ENCODE results near the gene STC2. TPM values are rescaled to one million over a fixed set of nuclear protein-coding genes. Genes with fewer than 3 reads are reported as not detected.

STC2 gene
- total RNA-seq, 2 experiments from 2014 or later = not detected

DNA sequence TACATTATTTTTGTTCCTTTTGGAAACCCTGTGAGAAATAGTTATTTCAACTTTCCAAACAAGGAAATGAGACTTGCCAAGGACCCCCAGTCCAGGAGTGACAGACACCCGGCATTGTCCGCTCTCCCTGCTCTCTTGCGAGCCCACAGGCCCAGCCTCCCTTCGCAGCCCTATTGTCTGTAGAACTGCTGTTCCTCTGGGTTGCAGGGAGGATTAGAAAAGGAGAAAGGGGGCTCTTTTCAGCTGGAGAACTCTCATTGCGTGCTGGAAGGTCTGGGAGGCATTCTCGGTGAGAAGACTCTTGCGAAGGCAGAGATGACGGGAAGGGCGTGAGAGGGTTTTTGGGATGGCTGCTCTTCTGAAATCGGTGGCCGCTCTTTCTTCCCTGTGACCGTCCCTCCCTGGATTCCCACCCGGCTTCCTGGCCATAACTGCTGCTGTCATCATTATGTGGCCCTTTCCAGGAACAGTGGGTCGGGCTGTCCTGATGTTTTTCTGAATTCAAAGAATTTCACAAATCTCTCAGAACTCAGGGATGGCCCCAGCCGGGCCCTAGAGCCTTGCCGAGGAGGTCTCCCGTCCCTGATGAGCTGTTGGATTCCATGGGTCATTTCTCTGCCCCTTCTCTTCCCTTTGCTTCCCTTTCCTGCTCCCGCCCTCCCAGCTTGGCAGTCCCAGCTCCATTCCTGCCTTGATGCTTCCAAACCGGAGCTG lies 29.8 kb downstream of the STC2 start:
- intact Hi-C loops (cut with micrococcal nuclease; ENCODE audit: unreplicated experiment) = no loop called here
- Histone ChIP-seq H3K9me2 (ENCODE audit: insufficient read depth, low read length) (no peaks in the 10 kb centered on the region), H3K4me2 (ENCODE audit: low read length) (no peak overlapping the region), H4K20me1 (ENCODE audit: insufficient read depth, low read length) (no peaks in the 10 kb centered on the region), H3K4me3 (ENCODE audit: low read depth, low read length, poor library complexity, severe bottlenecking) (no peak overlapping the region), H3K79me2 (ENCODE audit: insufficient read depth, low read depth, low read length) (no peaks in the 10 kb centered on the region), H3K9me3 (ENCODE audit: low read length) (no peaks in the 10 kb centered on the region), H3K4me1 (ENCODE audit: insufficient read depth, low read length, poor library complexity, severe bottlenecking) (no peaks in the 10 kb centered on the region), H2AFZ (ENCODE audit: low read length) (no peak overlapping the region), H3K36me3 (ENCODE audit: insufficient read depth, low read length) (no peaks in the 10 kb centered on the region), H3K27ac (ENCODE audit: low read depth, low read length, poor library complexity, severe bottlenecking) (no peak overlapping the region)
- ChIA-PET POLR2A (interaction anchor here (0.5 to 0.6 kb wide), 2 partner anchors 592 to 625 kb away, joined by 3 to 4 read pairs; no protein-coding TSS in a partner anchor), CTCF (ENCODE audit: unreplicated experiment) (no interaction called here)
- no TSS peak for BruUV-seq (replicated peaks)
- TF ChIP-seq, protein P1, sequence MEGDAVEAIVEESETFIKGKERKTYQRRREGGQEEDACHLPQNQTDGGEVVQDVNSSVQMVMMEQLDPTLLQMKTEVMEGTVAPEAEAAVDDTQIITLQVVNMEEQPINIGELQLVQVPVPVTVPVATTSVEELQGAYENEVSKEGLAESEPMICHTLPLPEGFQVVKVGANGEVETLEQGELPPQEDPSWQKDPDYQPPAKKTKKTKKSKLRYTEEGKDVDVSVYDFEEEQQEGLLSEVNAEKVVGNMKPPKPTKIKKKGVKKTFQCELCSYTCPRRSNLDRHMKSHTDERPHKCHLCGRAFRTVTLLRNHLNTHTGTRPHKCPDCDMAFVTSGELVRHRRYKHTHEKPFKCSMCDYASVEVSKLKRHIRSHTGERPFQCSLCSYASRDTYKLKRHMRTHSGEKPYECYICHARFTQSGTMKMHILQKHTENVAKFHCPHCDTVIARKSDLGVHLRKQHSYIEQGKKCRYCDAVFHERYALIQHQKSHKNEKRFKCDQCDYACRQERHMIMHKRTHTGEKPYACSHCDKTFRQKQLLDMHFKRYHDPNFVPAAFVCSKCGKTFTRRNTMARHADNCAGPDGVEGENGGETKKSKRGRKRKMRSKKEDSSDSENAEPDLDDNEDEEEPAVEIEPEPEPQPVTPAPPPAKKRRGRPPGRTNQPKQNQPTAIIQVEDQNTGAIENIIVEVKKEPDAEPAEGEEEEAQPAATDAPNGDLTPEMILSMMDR (conservative IDR thresholded peaks at IDR 0.05; ENCODE audit: low read length) = no peak
- TF ChIP-seq EZH2phosphoT487 (IDR thresholded peaks at IDR 0.05; ENCODE audit: borderline replicate concordance, low read depth, low read length) = no peak
- DNase-seq (ENCODE audit: low spot score) = no peak

DNA sequence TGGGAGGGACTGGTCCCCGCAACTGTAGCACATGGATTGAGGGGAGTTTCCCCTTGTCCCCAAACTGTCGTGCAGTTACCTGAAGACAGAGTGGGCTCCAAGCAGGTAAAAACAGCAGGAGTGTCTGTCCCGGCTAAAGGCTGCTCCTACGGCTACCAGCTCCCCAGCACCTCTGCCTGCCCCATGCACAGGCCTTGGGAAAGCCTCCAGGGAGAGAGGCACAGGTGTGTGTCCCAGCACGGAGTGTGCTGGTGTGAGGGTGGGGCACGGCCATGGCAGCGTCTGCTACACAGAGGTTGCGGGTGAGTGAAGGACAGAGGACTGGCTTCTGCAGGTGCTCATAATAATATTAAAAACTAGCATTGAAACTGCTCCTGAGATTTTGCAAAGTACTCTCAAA lies 30.4 kb downstream of the STC2 start:
- BruUV-seq (replicated peaks) = no TSS peak
- H4K20me1 ChIP-seq (ENCODE audit: insufficient read depth, low read length) = no peaks in the 10 kb centered on the region
- no peak for DNase-seq (ENCODE audit: low spot score)
- H3K4me2 ChIP-seq (ENCODE audit: low read length) = no peak overlapping the region
- no peak overlapping the region for H3K4me3 ChIP-seq (ENCODE audit: low read depth, low read length, poor library complexity, severe bottlenecking)
- CTCF ChIA-PET (ENCODE audit: unreplicated experiment) = no interaction called here
- H3K9me2 ChIP-seq (ENCODE audit: insufficient read depth, low read length) = no peaks in the 10 kb centered on the region
- TF ChIP-seq, protein P1 (conservative IDR thresholded peaks at IDR 0.05; ENCODE audit: low read length) = no peak
- no peak for TF ChIP-seq EZH2phosphoT487 (IDR thresholded peaks at IDR 0.05; ENCODE audit: borderline replicate concordance, low read depth, low read length)
- no peak overlapping the region for H2AFZ ChIP-seq (ENCODE audit: low read length)
- POLR2A ChIA-PET = no interaction called here
- no peaks in the 10 kb centered on the region for H3K79me2 ChIP-seq (ENCODE audit: insufficient read depth, low read depth, low read length)
- no peaks in the 10 kb centered on the region for H3K36me3 ChIP-seq (ENCODE audit: insufficient read depth, low read length)
- intact Hi-C loops (cut with micrococcal nuclease; ENCODE audit: unreplicated experiment) = no loop called here
- H3K27ac ChIP-seq (ENCODE audit: low read depth, low read length, poor library complexity, severe bottlenecking) = no peak overlapping the region
- H3K4me1 ChIP-seq (ENCODE audit: insufficient read depth, low read length, poor library complexity, severe bottlenecking) = no peaks in the 10 kb centered on the region
- H3K9me3 ChIP-seq (ENCODE audit: low read length) = no peaks in the 10 kb centered on the region
